22Rv1 (cell line): ENCODE data around the gene TMEM40.

ENCODE experiments used
- ZFX ChIP-seq: fragments of 450-650 bp; IDR thresholded peaks from 2 replicates; pipeline ENCODE4 v1.6.1; 2017; ENCODE audit warnings: antibody characterized with exemption, borderline replicate concordance
- TF ChIP-seq, protein P1 (sequence below): fragments of 450-650 bp; IDR thresholded peaks from 2 replicates; pipeline ENCODE4 v1.5.1; 2017; ENCODE audit warnings: mild to moderate bottlenecking

DNA sequence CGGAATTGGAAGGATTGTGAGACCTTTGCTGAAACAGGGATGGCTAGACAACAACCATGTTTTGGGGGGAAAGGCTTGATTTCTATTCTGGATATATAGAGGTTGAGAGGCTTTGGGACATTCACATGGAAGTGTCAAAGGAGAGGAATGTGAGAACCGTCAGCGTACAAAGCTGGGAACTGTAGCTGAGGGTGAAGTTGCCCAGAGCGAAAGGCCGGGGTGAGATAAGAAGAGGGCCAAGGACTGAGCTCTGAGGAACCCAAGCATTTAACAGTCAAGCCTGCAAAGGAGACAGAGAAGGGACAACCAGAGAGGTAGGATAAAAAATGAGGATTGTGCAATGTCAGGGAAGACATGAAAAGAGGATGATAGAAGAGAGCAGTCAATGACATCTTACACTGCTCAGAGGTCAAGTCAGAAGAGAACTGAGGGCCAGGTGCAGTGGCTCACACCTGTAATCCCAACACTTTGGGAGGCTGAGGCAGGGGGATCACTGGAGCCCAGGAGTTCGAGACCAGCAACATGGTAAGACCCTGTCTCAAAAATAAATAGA lies 53.6 kb downstream of the TMEM40 start:
- TF ChIP-seq, protein P1, sequence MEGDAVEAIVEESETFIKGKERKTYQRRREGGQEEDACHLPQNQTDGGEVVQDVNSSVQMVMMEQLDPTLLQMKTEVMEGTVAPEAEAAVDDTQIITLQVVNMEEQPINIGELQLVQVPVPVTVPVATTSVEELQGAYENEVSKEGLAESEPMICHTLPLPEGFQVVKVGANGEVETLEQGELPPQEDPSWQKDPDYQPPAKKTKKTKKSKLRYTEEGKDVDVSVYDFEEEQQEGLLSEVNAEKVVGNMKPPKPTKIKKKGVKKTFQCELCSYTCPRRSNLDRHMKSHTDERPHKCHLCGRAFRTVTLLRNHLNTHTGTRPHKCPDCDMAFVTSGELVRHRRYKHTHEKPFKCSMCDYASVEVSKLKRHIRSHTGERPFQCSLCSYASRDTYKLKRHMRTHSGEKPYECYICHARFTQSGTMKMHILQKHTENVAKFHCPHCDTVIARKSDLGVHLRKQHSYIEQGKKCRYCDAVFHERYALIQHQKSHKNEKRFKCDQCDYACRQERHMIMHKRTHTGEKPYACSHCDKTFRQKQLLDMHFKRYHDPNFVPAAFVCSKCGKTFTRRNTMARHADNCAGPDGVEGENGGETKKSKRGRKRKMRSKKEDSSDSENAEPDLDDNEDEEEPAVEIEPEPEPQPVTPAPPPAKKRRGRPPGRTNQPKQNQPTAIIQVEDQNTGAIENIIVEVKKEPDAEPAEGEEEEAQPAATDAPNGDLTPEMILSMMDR: no peak
- TF ChIP-seq ZFX: no peak
